K562 (cell line): ENCODE data around the gene ZBTB47. TPM values are rescaled to one million over a fixed set of nuclear protein-coding genes. Genes with fewer than 3 reads are reported as not detected.

Experiments
- ATAC-seq: fragments of 200-7000 bp; cut with Tn5 transposase; 3 replicates; pipeline ENCODE4 v1.9.1; 2020; ENCODE audit warnings: moderate library complexity
- BruUV-seq: library from RNA; stranded (reverse); fragments of 400-500 nt; replicated peaks from 2 replicates; lab custom pipeline; 2021; lab: Mats Ljungman, UMichigan
- CTCF ChIA-PET: fragments of 300-600 bp; formaldehyde crosslinking; extraction: SDS; loops from one replicate; lab custom pipeline; 2021; ENCODE audit warnings: low intra/inter-chr PET ratio; lab: Yijun Ruan, JAX
- POLR2A ChIA-PET: fragments of 300-600, 350-650 bp; sonication (Branson Sonifier 250); formaldehyde crosslinking; extraction: SDS; loops from one replicate; lab custom pipeline; 2021; ENCODE audit warnings: antibody characterized with exemption, inconsistent platforms; lab: Yijun Ruan, JAX
- DNase-seq, 4 experiments: peaks; one replicate each; pipeline versions ENCODE4 v3.0.0 to v3.0.0-alpha.2; 2011 to 2018; ENCODE audit warnings: low spot score in 3 of 4, mixed read lengths in 3 of 4; ENCODE audit errors: extremely low read depth in 1 of 4
- FAIRE-seq: peaks from 2 replicates; lab custom pipeline; 2011; peaks lifted over from hg19 to GRCh38; lab: Jason Lieb, UNC
- H2AFZ ChIP-seq: 2 replicates; pipeline ENCODE4 v1.6.0; 2011; ENCODE audit warnings: low read depth, low read length, control low read depth, inconsistent platforms
- H3K27ac ChIP-seq: fragments of 200-600 bp; 3 replicates; pipeline ENCODE4 v1.8.0; 2011; ENCODE audit warnings: low read depth, mild to moderate bottlenecking, control low read depth, inconsistent platforms, low read length, moderate library complexity, mixed read lengths; ENCODE audit errors: extremely low read depth
- H3K27me3 ChIP-seq, 2 experiments: fragments of 300-600 bp in 1 of 2; 2 replicates in 1 of 2; 3 replicates in 1 of 2; pipeline versions ENCODE4 v1.6.0 to v1.8.0; 2011; ENCODE audit warnings: inconsistent platforms in 2 of 2, low read length in 2 of 2, mild to moderate bottlenecking in 1 of 2, mixed read lengths in 1 of 2, moderate library complexity in 1 of 2; ENCODE audit not compliant: control insufficient read depth in 2 of 2, insufficient read depth in 2 of 2
- H3K36me3 ChIP-seq: fragments of 300-600 bp; 3 replicates; pipeline ENCODE4 v1.8.0; 2011; ENCODE audit warnings: mild to moderate bottlenecking, low read length, inconsistent platforms; ENCODE audit not compliant: control insufficient read depth, insufficient read depth
- H3K4me1 ChIP-seq, 2 experiments: fragments of 200-600 bp in 1 of 2; replicated peaks in 1 of 2; 2 replicates in 1 of 2; 3 replicates in 1 of 2; pipeline versions ENCODE4 v1.5.1 to v1.8.0; 2011; ENCODE audit warnings: inconsistent platforms in 2 of 2, low read length in 2 of 2, mild to moderate bottlenecking in 1 of 2, mixed read lengths in 1 of 2, moderate library complexity in 1 of 2; ENCODE audit not compliant: control insufficient read depth in 2 of 2, insufficient read depth in 2 of 2
- H3K4me2 ChIP-seq: 2 replicates; pipeline ENCODE4 v1.6.1; 2011; ENCODE audit warnings: low read length, control low read depth, inconsistent platforms, mixed read lengths; ENCODE audit not compliant: insufficient read depth
- H3K4me3 ChIP-seq: fragments of 200-600 bp; sonication (generic), shearing (Covaris generic); 2 replicates; pipeline ENCODE4 v1.5.1; 2016; ENCODE audit warnings: control low read depth, inconsistent platforms
- H3K79me2 ChIP-seq: fragments of 200-600 bp; 3 replicates; pipeline ENCODE4 v1.8.0; 2011; ENCODE audit warnings: low read length, inconsistent platforms; ENCODE audit not compliant: control insufficient read depth, insufficient read depth
- H3K9ac ChIP-seq, 2 experiments: 2 replicates each; pipeline versions ENCODE4 v1.6.0 to v1.6.1; 2011; ENCODE audit warnings: low read depth in 2 of 2, low read length in 2 of 2, control low read depth in 1 of 2, inconsistent platforms in 1 of 2, mild to moderate bottlenecking in 1 of 2, mixed read lengths in 1 of 2; ENCODE audit not compliant: insufficient read depth in 1 of 2
- H3K9me1 ChIP-seq: one replicate; pipeline ENCODE4 v1.6.0; 2011; ENCODE audit warnings: inconsistent platforms, mild to moderate bottlenecking, low read length, moderate library complexity; ENCODE audit not compliant: control insufficient read depth, insufficient read depth
- H3K9me3 ChIP-seq: replicated peaks from 2 replicates; pipeline ENCODE4 v1.5.1; 2011; ENCODE audit warnings: low read depth, low read length, inconsistent platforms; ENCODE audit not compliant: control insufficient read depth, insufficient read depth
- H4K20me1 ChIP-seq: replicated peaks from 2 replicates; pipeline ENCODE4 v1.6.1; 2011; ENCODE audit warnings: low read length, inconsistent platforms, mixed read lengths; ENCODE audit not compliant: control insufficient read depth, insufficient read depth
- CHD2 ChIP-seq: IDR thresholded peaks from 2 replicates; pipeline ENCODE4 v1.6.1; 2011; ENCODE audit warnings: low read depth, low read length
- CHD4 ChIP-seq: fragments of 200-600 bp; sonication (generic); IDR thresholded peaks from 3 replicates; pipeline ENCODE4 v1.6.1; 2012; ENCODE audit warnings: low read depth, mild to moderate bottlenecking, mixed read lengths, low read length, inconsistent platforms; ENCODE audit not compliant: insufficient read depth, insufficient replicate concordance, poor library complexity, severe bottlenecking
- HCFC1 ChIP-seq: IDR thresholded peaks from 2 replicates; pipeline ENCODE4 v1.6.1; 2012; ENCODE audit warnings: low read depth, low read length, improper control_type of control experiment
- HIVEP1 ChIP-seq: fragments of 250-450 bp; sonication (Bioruptor Pico); IDR thresholded peaks from 2 replicates; pipeline ENCODE4 v1.4.0; 2020; ENCODE audit warnings: mild to moderate bottlenecking
- MCM7 ChIP-seq, 2 experiments: fragments of 450-650 bp; IDR thresholded peaks; 2 replicates each; pipeline ENCODE4 v1.6.1; 2016 to 2018
- NFIC ChIP-seq: fragments of 450-650 bp; IDR thresholded peaks from 2 replicates; pipeline ENCODE4 v1.6.1; 2017; ENCODE audit warnings: mild to moderate bottlenecking, inconsistent platforms
- SAFB2 ChIP-seq: fragments of 200-400 bp; formaldehyde crosslinking; IDR thresholded peaks from 2 replicates; pipeline ENCODE4 v1.6.1; 2018; ENCODE audit warnings: borderline replicate concordance, low read length, low read depth, moderate library complexity; ENCODE audit not compliant: severe bottlenecking
- ZNF12 ChIP-seq: sonication (generic); formaldehyde crosslinking; IDR thresholded peaks from 2 replicates; pipeline ENCODE4 v1.4.0; 2020; ENCODE audit warnings: mild to moderate bottlenecking, missing genetic modification reagents
- WGBS: fragments of 100-300 bp; shearing (Covaris generic); methylation state at CpG from one replicate; pipeline ENCODE4 v1.1.6; 2016; ENCODE audit warnings: low coverage, mixed read lengths; ENCODE audit not compliant: insufficient coverage; ENCODE audit errors: missing lambda C conversion rate; 5-methylcytosine and 5-hydroxymethylcytosine counted together
- in situ Hi-C: fragments of 300-500 bp; cut with MboI; formaldehyde crosslinking; loops from 4 replicates; pipeline ENCODE4 v1.15.0; 2018; ENCODE audit warnings: inconsistent platforms, mixed read lengths
- intact Hi-C: fragments of 100-400 bp; cut with micrococcal nuclease; formaldehyde crosslinking; loops from 2 replicates; pipeline ENCODE4 v1.14.2; 2022
- polyA plus RNA-seq, 8 experiments: library from polyadenylated mRNA; depleted of rRNA in 4 of 8; stranded (reverse) in 5 of 8; unstranded in 3 of 8; fragments of >200 nt; fragmentation: Nextera tagmentation in 2 of 8; fragmentation: Illumina TruSeq in 1 of 8; extraction: Ambion mirVana in 2 of 8; extraction: Trizol in 1 of 8; gene quantifications; 2 replicates each; pipeline versions ENCODE4 v1.2.1 to v1.2.3, GENCODE V29; 2011 to 2014; ENCODE audit warnings: inconsistent platforms in 1 of 8, missing spikeins in 1 of 8
- total RNA-seq, 7 experiments: library from RNA; depleted of rRNA in 6 of 7; stranded (reverse); fragments of >200 nt in 6 of 7; fragmentation: Illumina TruSeq in 2 of 7; extraction: Trizol in 2 of 7; gene quantifications; 2 replicates each; pipeline versions ENCODE4 v1.2.1 to v1.2.3, GENCODE V29; 2011 to 2021; ENCODE audit warnings: low replicate concordance in 1 of 7

Gene ZBTB47
- total and polyA plus RNA-seq, 9 of the 15 experiments (the other 6 are each of a cell fraction or from before 2014, with no cell fraction given) = 0.11 to 4.6 (median 1.7) TPM; not detected in 1

GRCh38 chr3:42668793-42669217, 15.3 kb downstream of the ZBTB47 start:
- Histone ChIP-seq H4K20me1 (0 out of 2 replicates have a peak, but pooled peaks cover 5% of the 10 kb centered on the region), H3K36me3 (no peaks in the 10 kb centered on the region), H3K27ac (no peak overlapping the region), H3K27me3 (peaks cover 7 to 27% of the 10 kb centered on the region in 2 experiments; a peak in 3 of 5 replicates), H3K9me3 (no peaks in the 10 kb centered on the region), H3K79me2 (no peaks in the 10 kb centered on the region), H3K4me1 (peaks cover 4 to 9% of the 10 kb centered on the region in 2 experiments; a peak in 4 of 5 replicates), H3K9me1 (no peaks in the 10 kb centered on the region), H3K4me2 (no peak overlapping the region), H3K4me3 (no peak overlapping the region), H2AFZ (no peak overlapping the region), H3K9ac (no peak overlapping the region)
- 6% methylated on average over 4 of the region's 4 CpGs for WGBS
- ChIA-PET CTCF (interaction anchor here (0.7 kb wide), 1 partner anchor 132 kb away, joined by 4 read pairs; no protein-coding TSS in a partner anchor), POLR2A (no interaction called here)
- intact Hi-C loops = no loop called here
- DNase-seq (peak in 1 of 4 experiments; percentile 7), ATAC-seq (no peak), FAIRE-seq (no peak)
- no peak for TF ChIP-seq HIVEP1 (CRISPR knock-in tag)
- no peak for TF ChIP-seq CHD2
- TF ChIP-seq MCM7 (IDR thresholded peaks at IDR 0.05) = no peak
- 0 out of 2 replicates have a peak, but pooled peaks have one; percentile 13 for TF ChIP-seq NFIC
- peak; percentile 99 for TF ChIP-seq ZNF12 (CRISPR knock-in tag)
- TF ChIP-seq CHD4 = no peak
- TF ChIP-seq HCFC1 = no peak
- TF ChIP-seq SAFB2 = no peak
- BruUV-seq = no TSS peak
- in situ Hi-C loops = no loop called here
